ENCODE data around the gene SIGLEC6.

Gene SIGLEC6

DNA sequence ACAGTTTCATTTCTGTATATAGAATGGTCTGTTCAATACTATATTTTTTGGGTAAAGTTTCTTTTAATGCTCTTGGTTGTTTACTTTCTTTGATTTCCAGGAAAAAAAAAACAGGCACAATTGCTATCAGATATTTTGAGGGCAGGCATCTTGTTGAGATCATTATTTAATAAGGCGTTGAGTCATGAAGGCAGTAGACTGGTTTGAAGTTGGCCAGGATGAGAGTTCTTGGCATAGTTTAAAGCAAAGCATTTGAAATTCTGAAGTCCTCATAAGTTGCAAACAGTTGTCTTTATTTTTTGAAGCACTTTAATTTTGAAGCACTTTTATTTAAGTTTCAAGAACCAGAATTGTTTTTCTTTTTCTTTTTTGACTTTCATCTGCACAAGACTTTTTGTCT lies 37.0 kb upstream of the SIGLEC6 start:
- no peak overlapping the region for H3K27ac ChIP-seq
- TF ChIP-seq, protein P1, sequence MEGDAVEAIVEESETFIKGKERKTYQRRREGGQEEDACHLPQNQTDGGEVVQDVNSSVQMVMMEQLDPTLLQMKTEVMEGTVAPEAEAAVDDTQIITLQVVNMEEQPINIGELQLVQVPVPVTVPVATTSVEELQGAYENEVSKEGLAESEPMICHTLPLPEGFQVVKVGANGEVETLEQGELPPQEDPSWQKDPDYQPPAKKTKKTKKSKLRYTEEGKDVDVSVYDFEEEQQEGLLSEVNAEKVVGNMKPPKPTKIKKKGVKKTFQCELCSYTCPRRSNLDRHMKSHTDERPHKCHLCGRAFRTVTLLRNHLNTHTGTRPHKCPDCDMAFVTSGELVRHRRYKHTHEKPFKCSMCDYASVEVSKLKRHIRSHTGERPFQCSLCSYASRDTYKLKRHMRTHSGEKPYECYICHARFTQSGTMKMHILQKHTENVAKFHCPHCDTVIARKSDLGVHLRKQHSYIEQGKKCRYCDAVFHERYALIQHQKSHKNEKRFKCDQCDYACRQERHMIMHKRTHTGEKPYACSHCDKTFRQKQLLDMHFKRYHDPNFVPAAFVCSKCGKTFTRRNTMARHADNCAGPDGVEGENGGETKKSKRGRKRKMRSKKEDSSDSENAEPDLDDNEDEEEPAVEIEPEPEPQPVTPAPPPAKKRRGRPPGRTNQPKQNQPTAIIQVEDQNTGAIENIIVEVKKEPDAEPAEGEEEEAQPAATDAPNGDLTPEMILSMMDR (conservative IDR thresholded peaks at IDR 0.05), result no peak
- no peak for TF ChIP-seq ZFX (IDR thresholded peaks at IDR 0.05)

DNA sequence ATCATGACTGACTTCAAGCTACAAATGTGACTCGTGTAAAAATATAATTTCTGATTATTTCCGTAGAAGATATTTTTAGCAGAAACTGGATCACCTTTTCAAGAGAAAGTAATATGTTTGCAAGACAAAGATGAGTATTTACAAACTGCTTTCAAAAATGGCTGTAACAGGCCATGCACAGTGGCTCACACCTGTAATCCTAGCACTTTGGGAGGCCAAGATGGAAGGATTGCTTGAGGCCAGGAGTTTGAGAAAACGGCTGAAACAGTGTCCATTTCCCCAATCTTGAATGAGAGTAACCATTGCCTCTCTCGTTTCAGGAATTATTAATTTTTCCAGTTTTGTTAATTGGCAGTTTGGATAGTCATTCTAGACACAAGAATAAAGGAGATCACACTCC lies 36.1 kb upstream of the SIGLEC6 start:
- H3K27ac ChIP-seq, result no peak overlapping the region
- TF ChIP-seq ZFX (IDR thresholded peaks at IDR 0.05), result no peak
- TF ChIP-seq, protein P1 (conservative IDR thresholded peaks at IDR 0.05), result no peak

DNA sequence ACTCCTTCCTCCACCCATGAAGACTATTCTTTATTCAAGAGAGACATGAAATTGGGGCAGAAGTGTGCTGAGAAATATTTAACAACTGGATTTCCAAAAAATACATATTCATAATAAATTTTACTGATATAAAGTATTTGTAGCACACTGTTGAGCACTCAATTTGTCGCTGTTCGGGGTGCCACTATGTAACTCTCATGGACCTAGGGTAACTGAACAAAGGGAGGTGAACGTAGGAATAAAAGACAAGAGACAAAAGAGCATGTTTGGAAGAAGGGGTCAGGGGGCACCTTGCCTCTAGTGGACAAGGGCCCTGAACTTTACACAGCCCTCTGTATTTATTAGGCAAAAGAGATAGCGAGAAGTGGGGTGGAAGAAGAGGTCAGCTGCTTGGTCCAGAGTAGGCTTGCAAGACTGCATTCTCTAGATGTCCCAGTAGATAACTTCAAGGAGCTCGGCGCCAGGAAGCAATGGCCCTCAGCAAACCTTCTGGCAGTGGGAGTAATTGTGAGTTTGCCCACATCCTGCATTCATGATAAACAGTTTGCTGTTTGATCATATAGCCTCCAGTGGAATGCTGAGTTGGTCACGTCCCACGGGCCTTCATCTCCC lies 35.1 kb upstream of the SIGLEC6 start:
- H3K27ac ChIP-seq, result no peak overlapping the region
- TF ChIP-seq ZFX (IDR thresholded peaks at IDR 0.05), result no peak
- TF ChIP-seq, protein P1 (conservative IDR thresholded peaks at IDR 0.05), result no peak

DNA sequence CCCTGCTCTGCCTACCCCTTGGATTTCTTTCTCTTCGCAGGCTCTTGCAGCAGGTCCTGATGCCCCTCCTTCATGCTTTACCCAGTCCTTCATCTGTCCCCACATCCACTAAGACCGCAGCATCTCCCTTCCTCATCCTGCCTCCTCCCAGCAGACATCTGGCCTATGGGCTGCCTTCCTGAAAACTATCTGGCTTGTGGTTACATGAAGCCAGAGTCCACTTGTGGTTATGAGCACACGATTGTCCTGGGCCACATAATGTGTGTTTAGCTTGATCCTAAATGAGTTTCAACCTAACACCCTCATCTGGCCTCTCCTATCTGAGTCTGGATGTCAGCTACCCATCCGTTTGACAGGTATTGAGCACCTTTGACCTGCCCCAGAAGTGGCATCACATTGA lies 34.1 kb upstream of the SIGLEC6 start:
- TF ChIP-seq, protein P1 (conservative IDR thresholded peaks at IDR 0.05), result no peak
- TF ChIP-seq ZFX (IDR thresholded peaks at IDR 0.05), result no peak
- H3K27ac ChIP-seq, result no peak overlapping the region

DNA sequence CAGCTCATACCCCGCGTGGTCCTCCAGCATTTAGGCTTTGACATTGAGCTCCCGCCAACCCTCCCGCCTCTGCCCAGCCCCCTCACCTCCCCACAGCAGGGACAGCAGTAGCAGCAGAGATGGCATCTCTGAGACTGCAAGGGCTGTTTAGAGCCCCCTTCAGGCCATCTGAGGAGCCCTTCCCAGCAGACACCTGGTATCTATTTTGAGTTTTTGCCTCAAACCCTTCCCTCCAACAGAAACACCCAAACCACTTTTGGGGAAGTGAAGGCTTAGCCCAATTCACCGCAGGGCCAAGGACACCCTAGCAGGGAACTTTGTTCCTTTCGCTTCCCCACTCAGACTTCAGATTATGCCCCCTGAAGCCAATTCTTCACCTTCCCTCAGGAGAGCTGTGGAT lies 33.3 kb upstream of the SIGLEC6 start:
- no peak overlapping the region for H3K27ac ChIP-seq
- TF ChIP-seq, protein P1 (conservative IDR thresholded peaks at IDR 0.05), result no peak
- TF ChIP-seq ZFX (IDR thresholded peaks at IDR 0.05), result no peak

DNA sequence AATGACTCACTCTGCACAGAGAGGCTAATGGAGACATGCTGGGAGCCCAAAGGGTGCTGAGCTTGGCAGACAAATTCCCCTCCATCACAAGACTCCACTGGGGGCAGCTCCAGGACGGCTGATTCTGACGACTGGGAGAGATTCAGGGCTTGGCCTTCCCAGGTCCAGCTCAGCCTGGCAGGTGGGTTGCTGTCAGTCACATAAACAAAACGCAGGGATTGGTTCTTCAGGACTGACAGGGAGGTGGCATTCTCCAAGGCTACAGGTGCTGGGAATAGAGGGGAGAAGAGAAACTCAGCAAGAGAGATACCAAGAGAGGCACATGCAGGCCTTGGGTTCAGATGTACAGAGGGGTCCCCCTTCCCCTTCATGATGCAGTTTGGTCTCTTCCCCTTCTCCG lies 28.9 kb upstream of the SIGLEC6 start:
- no peak overlapping the region for H3K27ac ChIP-seq
- TF ChIP-seq ZFX (IDR thresholded peaks at IDR 0.05), result no peak
- TF ChIP-seq, protein P1 (conservative IDR thresholded peaks at IDR 0.05), result no peak

DNA sequence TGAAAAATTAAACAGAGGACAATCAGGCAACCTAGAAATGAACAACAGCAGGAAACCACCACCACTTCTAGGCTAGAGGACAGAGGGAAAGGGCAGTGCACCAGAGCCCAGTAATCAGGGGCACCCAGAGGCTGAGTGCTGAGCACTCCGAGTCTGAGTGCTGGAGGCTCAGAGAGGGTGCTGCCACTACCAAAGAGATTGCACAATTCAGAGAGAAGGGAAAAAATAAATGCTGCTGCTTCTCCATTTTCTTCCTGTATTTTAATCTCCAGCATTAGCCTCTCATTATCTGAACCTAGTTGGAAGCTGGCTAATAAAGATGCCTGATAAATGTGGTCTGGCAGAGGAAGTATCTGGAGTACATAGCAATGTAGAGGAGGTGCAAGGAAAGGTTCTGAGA lies 27.8 kb upstream of the SIGLEC6 start:
- TF ChIP-seq, protein P1 (conservative IDR thresholded peaks at IDR 0.05), result no peak
- no peak for TF ChIP-seq ZFX (IDR thresholded peaks at IDR 0.05)
- H3K27ac ChIP-seq, result no peak overlapping the region

Data from C4-2B (cell line).